MCF 10A (cell line): ENCODE results near the gene IL23R. TPM values are rescaled to one million over a fixed set of nuclear protein-coding genes. Genes with fewer than 3 reads are reported as not detected.
"Not testable (repeated sequence)": the region's sequence is repeated elsewhere in the genome, so short reads cannot be mapped to it uniquely, and the experiment has no call there.

Source experiments
- BruUV-seq: library from RNA; stranded (reverse); fragments of 400-500 nt; replicated peaks from 2 replicates; lab custom pipeline; 2021; lab: Mats Ljungman, UMichigan
- CTCF ChIA-PET: fragments of 300-600 bp; sonication (Branson Sonifier 250); formaldehyde crosslinking; extraction: SDS; loops from one replicate; lab custom pipeline; 2021; ENCODE audit warnings: antibody characterized with exemption, inconsistent platforms; lab: Yijun Ruan, JAX
- POLR2A ChIA-PET: fragments of 300-600, 350-650 bp; sonication (Branson Sonifier 250); formaldehyde crosslinking; extraction: SDS; loops from one replicate; lab custom pipeline; 2020; ENCODE audit warnings: antibody characterized with exemption, inconsistent platforms; lab: Yijun Ruan, JAX
- DNase-seq: peaks from one replicate; pipeline ENCODE4 v3.0.0-alpha.2; 2018; ENCODE audit not compliant: unreplicated experiment
- H3K27ac Mint-ChIP-seq: one replicate; pipeline ENCODE4 v1.8.0; 2022; ENCODE audit warnings: mild to moderate bottlenecking, low read depth, mixed read lengths; ENCODE audit not compliant: unreplicated experiment
- H3K27me3 Mint-ChIP-seq: one replicate; pipeline ENCODE4 v1.8.0; 2022; ENCODE audit warnings: mixed read lengths; ENCODE audit not compliant: insufficient read depth, unreplicated experiment
- H3K36me3 Mint-ChIP-seq: one replicate; pipeline ENCODE4 v1.8.0; 2022; ENCODE audit warnings: mild to moderate bottlenecking, moderate library complexity, mixed read lengths; ENCODE audit not compliant: insufficient read depth, unreplicated experiment
- H3K4me1 Mint-ChIP-seq: one replicate; pipeline ENCODE4 v1.8.0; 2022; ENCODE audit warnings: mixed read lengths; ENCODE audit not compliant: insufficient read depth, unreplicated experiment
- H3K4me3 Mint-ChIP-seq: one replicate; pipeline ENCODE4 v1.8.0; 2022; ENCODE audit warnings: mild to moderate bottlenecking, moderate library complexity, mixed read lengths; ENCODE audit not compliant: unreplicated experiment
- H3K9me3 Mint-ChIP-seq: one replicate; pipeline ENCODE4 v1.8.0; 2022; ENCODE audit warnings: mixed read lengths; ENCODE audit not compliant: unreplicated experiment
- intact Hi-C: fragments of 100-400 bp; cut with micrococcal nuclease; formaldehyde crosslinking; loops from 2 replicates; pipeline ENCODE4 v1.14.1; 2022
- total RNA-seq: library from RNA; stranded (reverse); gene quantifications from 2 replicates; pipeline ENCODE4 v1.2.3, GENCODE V29; 2022
- TF ChIP-seq, protein P1 (sequence below): fragments of 200-600 bp; IDR thresholded peaks from one replicate; pipeline ENCODE4 v1.8.0; 2022; ENCODE audit warnings: antibody characterized with exemption, mild to moderate bottlenecking; ENCODE audit not compliant: unreplicated experiment

Gene IL23R
- total RNA-seq, 1 experiment from 2014 or later, result not detected

DNA sequence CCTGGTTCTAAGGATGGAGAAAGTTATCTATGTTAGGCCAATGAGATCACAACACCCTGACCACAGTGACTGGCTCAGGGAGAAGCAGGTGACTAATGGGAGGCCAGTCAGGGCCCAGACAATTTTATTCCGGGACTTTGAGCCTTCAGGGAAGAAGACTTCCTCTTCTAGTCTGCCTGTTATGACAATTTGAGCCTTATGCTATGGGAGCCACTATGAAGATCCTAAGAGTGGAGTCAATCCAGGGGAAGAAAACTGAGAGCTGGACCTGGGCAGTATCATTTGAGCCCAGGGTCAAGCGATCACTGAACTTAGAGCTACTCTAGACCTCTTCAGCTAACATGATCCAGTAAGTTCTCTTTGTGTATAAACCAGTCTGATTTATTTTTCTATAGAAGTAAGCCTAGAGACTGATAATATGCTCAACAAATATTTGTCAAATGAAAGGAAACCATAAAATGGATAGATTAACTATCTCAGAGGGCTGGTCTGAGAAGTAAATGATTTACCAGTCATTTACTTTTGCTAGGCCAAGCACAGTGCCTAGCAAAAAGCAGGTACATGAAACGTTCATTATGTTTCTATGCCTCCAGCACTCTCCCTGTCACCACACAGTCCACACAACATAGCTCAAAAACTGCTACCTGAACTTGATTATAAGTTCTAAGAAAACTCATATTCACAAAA, 27.3 kb upstream of the IL23R start:
- no peak for DNase-seq

DNA sequence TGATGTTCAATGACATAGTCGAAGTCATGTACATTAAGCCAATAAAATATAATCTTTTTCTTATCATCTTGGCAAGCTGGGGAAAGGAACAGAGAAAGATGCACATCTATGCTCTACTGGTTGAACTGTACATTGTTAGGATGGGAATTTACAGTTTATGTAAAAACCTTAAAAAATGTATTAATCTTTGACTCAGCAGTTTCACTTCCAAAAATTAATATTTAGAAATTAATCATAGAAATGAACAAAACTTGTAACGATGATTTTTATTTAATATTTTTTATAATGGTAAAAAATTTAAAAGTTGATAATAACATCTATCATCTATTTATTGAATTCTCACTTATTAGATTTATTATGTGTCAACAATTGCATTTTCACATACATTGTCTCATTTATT, 25.8 kb upstream of the IL23R start:
- H3K9me3 Mint-ChIP-seq, result no peaks in the 10 kb centered on the region
- ChIA-PET POLR2A (no interaction called here), CTCF (interaction anchor here (1.2 kb wide), 1 partner anchor 9 kb away, joined by 5 read pairs; no protein-coding TSS in a partner anchor)
- H3K27ac Mint-ChIP-seq, result no peak overlapping the region
- no peak for DNase-seq
- H3K4me3 Mint-ChIP-seq, result no peak overlapping the region
- intact Hi-C loops, result loop anchor here (10.0 kb wide), 1 partner anchor 364 kb away; no protein-coding TSS in a partner anchor
- no peaks in the 10 kb centered on the region for H3K27me3 Mint-ChIP-seq
- no peaks in the 10 kb centered on the region for H3K36me3 Mint-ChIP-seq
- TF ChIP-seq, protein P1, sequence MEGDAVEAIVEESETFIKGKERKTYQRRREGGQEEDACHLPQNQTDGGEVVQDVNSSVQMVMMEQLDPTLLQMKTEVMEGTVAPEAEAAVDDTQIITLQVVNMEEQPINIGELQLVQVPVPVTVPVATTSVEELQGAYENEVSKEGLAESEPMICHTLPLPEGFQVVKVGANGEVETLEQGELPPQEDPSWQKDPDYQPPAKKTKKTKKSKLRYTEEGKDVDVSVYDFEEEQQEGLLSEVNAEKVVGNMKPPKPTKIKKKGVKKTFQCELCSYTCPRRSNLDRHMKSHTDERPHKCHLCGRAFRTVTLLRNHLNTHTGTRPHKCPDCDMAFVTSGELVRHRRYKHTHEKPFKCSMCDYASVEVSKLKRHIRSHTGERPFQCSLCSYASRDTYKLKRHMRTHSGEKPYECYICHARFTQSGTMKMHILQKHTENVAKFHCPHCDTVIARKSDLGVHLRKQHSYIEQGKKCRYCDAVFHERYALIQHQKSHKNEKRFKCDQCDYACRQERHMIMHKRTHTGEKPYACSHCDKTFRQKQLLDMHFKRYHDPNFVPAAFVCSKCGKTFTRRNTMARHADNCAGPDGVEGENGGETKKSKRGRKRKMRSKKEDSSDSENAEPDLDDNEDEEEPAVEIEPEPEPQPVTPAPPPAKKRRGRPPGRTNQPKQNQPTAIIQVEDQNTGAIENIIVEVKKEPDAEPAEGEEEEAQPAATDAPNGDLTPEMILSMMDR, result no peak
- peaks cover 4% of the 10 kb centered on the region for H3K4me1 Mint-ChIP-seq
- BruUV-seq, result no TSS peak

More for the DNA sequence above, 27.3 kb upstream of the IL23R start:
- H3K4me1 Mint-ChIP-seq, result peaks cover 7% of the 10 kb centered on the region
- POLR2A ChIA-PET, result no interaction called here
- CTCF ChIA-PET, result interaction anchor here (1.0 to 5.7 kb wide), 2 partner anchors 10 to 95 kb away, joined by 4 to 36 read pairs; no protein-coding TSS in a partner anchor
- TF ChIP-seq, protein P1, result no peak
- intact Hi-C loops, result no loop called here
- no TSS peak for BruUV-seq
- no peaks in the 10 kb centered on the region for H3K9me3 Mint-ChIP-seq
- no peaks in the 10 kb centered on the region for H3K36me3 Mint-ChIP-seq
- H3K27ac Mint-ChIP-seq, result no peak overlapping the region
- no peaks in the 10 kb centered on the region for H3K27me3 Mint-ChIP-seq
- H3K4me3 Mint-ChIP-seq, result no peak overlapping the region

DNA sequence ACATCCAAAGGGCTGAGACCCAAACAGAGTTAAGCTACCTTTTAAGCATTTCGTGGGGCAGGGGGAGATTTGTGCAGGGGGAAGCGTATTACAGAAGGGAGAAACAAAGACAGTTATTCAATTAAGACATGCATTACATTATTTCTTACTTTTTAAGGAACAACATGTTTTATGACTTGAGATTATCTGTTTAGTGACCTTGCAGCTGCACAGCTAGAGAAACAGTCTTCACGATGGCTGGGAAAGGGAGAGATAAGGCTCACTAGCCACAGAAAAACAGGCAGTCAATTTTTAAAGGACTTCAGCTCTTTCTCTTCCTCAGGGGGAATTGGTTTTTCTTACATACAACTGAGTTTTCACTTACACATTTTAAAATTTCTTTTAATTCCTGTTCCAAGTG, 24.4 kb upstream of the IL23R start:
- CTCF ChIA-PET, H3K4me3 Mint-ChIP-seq, H3K4me1 Mint-ChIP-seq, H3K27ac Mint-ChIP-seq, BruUV-seq, H3K27me3 Mint-ChIP-seq, H3K36me3 Mint-ChIP-seq, H3K9me3 Mint-ChIP-seq, DNase-seq: not testable (repeated sequence)
- intact Hi-C loops, result loop anchor here (10.0 kb wide), 1 partner anchor 363 kb away; no protein-coding TSS in a partner anchor
- POLR2A ChIA-PET, result interaction anchor here (0.6 to 0.7 kb wide), 3 partner anchors 160 to 1214 kb away, joined by 3 read pairs; no protein-coding TSS in a partner anchor

DNA sequence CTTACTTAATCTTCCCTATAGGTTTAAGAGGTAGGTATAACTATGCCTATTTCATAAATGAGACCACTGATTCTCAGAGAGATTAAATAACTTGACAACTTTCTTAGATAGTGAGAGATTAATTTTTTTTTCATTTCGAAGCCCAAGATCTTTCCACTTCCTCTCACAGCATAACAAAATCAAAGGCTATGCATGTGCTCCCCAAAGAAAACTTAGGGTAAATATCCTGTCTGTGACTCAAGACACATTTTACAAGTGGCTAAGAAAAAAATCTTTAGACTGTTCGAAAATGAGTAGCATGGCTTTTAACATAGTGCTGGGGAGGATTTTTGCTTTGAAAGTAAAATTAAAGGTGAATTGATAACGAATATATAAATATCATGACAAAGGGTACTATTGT, 23.3 kb upstream of the IL23R start:
- TF ChIP-seq, protein P1, result no peak
- ChIA-PET POLR2A (no interaction called here), CTCF (interaction anchor here (0.7 to 1.5 kb wide), 2 partner anchors 147 to 148 kb away, joined by 3 to 5 read pairs; no protein-coding TSS in a partner anchor)
- Mint-ChIP-seq H3K27ac (no peak overlapping the region), H3K27me3 (no peaks in the 10 kb centered on the region), H3K4me1 (peaks cover 6% of the 10 kb centered on the region), H3K36me3 (no peaks in the 10 kb centered on the region), H3K9me3 (no peaks in the 10 kb centered on the region), H3K4me3 (no peak overlapping the region)
- intact Hi-C loops, result loop anchor here (10.0 kb wide), 1 partner anchor 362 kb away; no protein-coding TSS in a partner anchor
- no peak for DNase-seq
- no TSS peak for BruUV-seq
